ENCODE measurements around the gene CEP19.
A peak's percentile ranks its signal among the peaks of the same experiment; 100 is the strongest.

Gene CEP19

GRCh38 chr3:196661400-196661799 lies 50.6 kb downstream of the CEP19 start:
- H3K36me3 ChIP-seq = no peaks in the 10 kb centered on the region
- H3K9me3 ChIP-seq = no peaks in the 10 kb centered on the region
- H3K4me1 ChIP-seq = peaks cover 12% of the 10 kb centered on the region
- no peak overlapping the region for H3K4me3 ChIP-seq (ENCODE audit: low read depth, low read length)
- H3K27me3 ChIP-seq = no peaks in the 10 kb centered on the region
- DNase-seq = peak; percentile 33
- TF ChIP-seq CTCF (IDR thresholded peaks at IDR 0.05; ENCODE audit: low read depth, low read length) = no peak

GRCh38 chr3:196660381-196661166 lies 51.5 kb downstream of the CEP19 start:
- Histone ChIP-seq H3K27me3 (no peaks in the 10 kb centered on the region), H3K36me3 (no peaks in the 10 kb centered on the region), H3K4me3 (ENCODE audit: low read depth, low read length) (no peak overlapping the region), H3K4me1 (peaks cover 12% of the 10 kb centered on the region), H3K9me3 (no peaks in the 10 kb centered on the region)
- no peak for DNase-seq
- no peak for TF ChIP-seq CTCF (IDR thresholded peaks at IDR 0.05; ENCODE audit: low read depth, low read length)

DNA sequence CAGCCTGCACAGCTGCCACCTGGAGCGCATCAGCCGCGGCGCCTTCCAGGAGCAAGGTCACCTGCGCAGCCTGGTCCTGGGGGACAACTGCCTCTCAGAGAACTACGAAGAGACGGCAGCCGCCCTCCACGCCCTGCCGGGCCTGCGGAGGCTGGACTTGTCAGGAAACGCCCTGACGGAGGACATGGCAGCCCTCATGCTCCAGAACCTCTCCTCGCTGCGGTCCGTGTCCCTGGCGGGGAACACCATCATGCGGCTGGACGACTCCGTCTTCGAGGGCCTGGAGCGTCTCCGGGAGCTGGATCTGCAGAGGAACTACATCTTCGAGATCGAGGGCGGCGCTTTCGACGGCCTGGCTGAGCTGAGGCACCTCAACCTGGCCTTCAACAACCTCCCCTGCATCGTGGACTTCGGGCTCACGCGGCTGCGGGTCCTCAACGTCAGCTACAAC lies 52.1 kb downstream of the CEP19 start:
- Histone ChIP-seq H3K9me3 (no peaks in the 10 kb centered on the region), H3K36me3 (no peaks in the 10 kb centered on the region), H3K4me1 (peaks cover 12% of the 10 kb centered on the region), H3K27me3 (no peaks in the 10 kb centered on the region), H3K4me3 (ENCODE audit: low read depth, low read length) (no peak overlapping the region)
- DNase-seq = no peak
- TF ChIP-seq CTCF (IDR thresholded peaks at IDR 0.05; ENCODE audit: low read depth, low read length) = no peak

All from BE2C (cell line).